GM18867 (cell line): Measurements from ENCODE around the gene ARHGAP10.

Experiments
- ATAC-seq: cut with Tn5 transposase; IDR thresholded peaks from one replicate; pipeline ENCODE4 v1.9.1; 2021; ENCODE audit warnings: mild to moderate bottlenecking, moderate library complexity; ENCODE audit not compliant: unreplicated experiment

Gene ARHGAP10

GRCh38 chr4:147944249-147944648 lies 212.4 kb downstream of the ARHGAP10 start:
- peak; percentile 44 for ATAC-seq

- ATAC-seq, result no peak
Observed at GRCh38 chr4:147944670-147945260, 212.9 kb downstream of the ARHGAP10 start.

- no peak for ATAC-seq
Observed at GRCh38 chr4:147948336-147948735, 216.4 kb downstream of the ARHGAP10 start.

- ATAC-seq, result no peak
Observed at GRCh38 chr4:147950261-147950660, 218.4 kb downstream of the ARHGAP10 start.

DNA sequence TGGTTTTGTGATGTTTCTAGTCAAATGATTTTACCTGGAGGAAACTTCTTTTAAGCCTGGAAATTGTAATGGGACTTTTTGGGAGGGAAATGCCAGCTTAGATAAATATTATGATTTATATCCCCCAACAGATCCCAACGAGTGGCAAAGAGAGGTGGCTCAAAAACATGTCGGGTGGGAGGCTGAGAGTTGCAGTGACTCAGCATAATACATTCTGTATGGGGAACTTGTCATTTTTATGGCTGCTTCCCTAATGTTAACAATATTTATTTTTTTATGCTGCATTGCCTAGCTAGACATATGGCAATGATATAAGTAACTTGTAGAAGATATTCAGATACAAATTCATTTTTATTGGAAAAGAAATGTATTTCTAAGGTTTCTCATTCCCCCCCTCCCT lies 219.0 kb downstream of the ARHGAP10 start:
- ATAC-seq, result no peak

- no peak for ATAC-seq
Observed at GRCh38 chr4:147954850-147955249, 223.0 kb downstream of the ARHGAP10 start.

DNA sequence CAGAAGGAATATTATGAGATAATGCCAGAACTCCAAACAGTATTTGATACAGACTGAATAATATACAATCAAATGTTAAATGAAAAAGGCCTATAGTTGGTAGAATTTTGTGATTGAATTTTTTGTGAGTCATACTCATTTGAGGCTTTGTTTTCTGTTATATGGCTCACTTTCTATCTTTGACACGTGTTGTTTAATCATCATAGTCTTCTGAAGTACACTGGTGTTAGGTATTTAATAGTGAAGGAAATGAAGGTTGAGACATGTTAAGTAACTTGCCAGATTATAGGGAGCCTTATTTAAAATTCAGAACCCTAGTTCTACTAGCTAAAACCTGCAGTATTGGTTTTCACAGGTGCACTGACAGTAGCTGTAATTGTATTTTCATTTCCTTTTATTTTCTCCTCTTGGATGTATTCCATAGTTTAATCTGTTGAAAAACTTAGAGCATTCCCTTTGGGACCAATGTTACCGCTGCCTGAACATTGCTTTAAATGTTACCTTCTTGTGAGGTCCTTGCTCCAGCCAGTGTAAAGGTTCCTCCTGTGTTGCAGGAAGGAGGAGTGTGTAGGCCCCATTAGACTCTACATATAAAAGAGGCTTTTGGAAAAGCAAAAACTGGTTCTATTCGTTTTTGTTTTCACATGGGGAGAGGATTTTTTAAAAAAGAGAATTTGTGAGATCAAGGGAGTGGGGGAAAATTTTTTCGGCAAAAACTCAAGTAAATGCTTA lies 224.1 kb downstream of the ARHGAP10 start:
- ATAC-seq, result no peak

DNA sequence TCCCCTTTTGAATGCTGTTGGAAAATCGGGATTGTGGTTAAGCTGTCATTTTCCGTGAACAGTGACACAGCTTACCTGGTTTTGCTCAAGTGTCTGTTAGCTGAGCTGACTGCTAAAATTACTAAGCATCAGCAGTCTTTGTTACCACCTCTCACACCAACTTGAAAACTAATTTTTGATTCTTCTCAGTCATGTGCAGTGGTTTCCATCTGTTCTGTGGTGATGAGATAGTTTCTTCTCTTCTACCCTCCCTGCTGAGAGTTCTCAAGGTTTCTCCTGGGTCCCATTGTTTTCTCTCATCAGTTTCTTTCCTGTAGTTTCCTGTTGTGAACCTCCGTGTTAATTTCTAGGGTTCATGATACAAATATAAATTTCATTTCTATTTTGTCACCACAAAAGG lies 225.6 kb downstream of the ARHGAP10 start:
- no peak for ATAC-seq

DNA sequence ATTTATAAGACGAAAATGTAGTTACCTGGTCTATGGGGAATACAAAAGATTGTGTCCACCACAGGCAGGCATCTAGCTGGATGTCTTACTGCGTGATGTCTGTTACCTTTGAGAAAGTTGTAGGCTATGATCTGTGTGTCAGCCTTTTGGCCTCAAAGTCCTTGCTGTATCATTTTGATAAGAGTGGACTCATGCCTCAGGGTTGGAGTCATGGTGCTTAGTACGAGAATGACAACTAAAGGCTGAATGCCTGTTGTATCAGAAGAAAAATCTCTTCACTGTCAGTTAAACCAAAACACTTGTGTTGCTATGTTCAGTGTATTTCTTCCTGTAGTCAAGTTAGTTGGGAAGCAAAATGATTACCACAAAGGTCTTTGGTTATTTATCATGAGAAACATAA lies 226.2 kb downstream of the ARHGAP10 start:
- ATAC-seq, result no peak

DNA sequence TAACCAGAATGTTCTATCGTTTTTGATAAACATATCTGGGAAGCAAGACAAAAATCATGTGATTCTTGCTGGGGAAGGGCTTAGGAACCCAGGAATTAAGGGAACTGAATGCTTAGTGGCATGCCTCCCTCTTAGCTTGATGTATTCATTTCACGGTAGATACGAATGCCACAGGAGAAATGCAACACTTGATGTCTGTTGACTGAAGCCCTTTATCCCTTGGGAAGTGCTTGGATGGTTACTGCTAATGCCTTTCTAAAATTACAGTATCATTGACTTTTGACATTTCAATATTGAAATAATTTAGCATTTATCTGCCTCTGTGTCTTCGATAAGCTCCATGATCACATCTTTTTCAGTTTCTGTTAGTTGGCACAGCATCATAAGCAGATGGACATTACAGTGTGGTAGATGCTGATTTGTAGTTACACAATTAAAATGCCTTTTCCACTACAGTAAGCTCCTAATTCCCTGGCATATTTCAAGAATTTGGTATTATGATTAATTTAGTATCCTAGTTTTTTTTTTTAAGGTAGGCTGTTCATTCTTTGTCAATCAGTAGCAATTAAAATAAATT lies 226.7 kb downstream of the ARHGAP10 start:
- ATAC-seq, result no peak

GRCh38 chr4:147960971-147961370 lies 229.1 kb downstream of the ARHGAP10 start:
- ATAC-seq, result no peak

- ATAC-seq, result no peak
Observed at GRCh38 chr4:147963839-147964238, 232.0 kb downstream of the ARHGAP10 start.

DNA sequence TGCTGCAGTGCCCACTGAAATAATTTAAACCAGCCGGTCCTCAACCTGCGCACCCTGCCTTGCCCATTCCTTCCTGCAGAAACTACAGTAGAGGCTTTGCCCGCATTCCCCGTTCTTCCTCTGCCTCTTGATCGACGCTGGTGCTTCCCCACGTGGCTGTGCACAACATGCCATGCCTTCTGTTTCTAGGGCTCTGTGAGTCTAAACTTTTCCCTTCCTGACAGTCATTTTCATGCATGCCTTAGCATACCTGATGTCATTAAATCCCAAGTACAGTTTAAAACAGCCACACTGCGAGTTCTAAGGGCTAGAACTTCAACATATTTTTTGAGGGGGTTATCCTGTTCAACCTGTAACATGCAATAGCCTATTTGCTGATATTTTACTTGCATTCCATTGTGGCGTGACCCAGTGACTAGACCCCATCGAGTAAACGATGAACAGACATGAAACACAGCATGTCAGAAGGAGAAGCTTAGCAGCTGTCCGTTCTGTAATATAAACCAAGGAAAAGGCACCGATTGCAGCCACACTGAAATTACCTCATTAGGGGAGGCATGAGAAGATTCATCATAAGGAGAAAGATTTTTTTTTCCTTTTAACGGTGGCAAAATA lies 232.5 kb downstream of the ARHGAP10 start:
- ATAC-seq, result no peak

GRCh38 chr4:147965056-147965455 lies 233.2 kb downstream of the ARHGAP10 start:
- no peak for ATAC-seq

DNA sequence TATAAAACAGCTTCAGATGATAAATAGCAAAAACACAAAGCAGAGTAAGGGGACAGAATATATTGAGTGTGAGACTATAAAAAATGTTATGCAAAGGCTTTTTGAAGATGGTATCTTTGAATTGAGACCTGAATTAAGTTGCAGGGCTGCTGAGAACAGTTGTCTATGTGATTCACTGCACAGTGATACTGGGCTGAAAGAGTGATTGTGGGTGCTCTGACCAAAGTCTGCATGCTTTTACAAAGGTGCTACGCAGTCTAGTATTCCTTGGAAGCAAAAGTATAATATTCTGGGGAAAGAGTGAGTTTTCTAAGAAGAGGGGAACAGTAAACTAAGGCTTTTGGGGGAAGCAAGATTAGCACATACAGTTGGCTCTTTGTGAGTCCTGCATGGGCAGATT lies 234.0 kb downstream of the ARHGAP10 start:
- no peak for ATAC-seq

GRCh38 chr4:147968641-147969040 lies 236.8 kb downstream of the ARHGAP10 start:
- no peak for ATAC-seq

DNA sequence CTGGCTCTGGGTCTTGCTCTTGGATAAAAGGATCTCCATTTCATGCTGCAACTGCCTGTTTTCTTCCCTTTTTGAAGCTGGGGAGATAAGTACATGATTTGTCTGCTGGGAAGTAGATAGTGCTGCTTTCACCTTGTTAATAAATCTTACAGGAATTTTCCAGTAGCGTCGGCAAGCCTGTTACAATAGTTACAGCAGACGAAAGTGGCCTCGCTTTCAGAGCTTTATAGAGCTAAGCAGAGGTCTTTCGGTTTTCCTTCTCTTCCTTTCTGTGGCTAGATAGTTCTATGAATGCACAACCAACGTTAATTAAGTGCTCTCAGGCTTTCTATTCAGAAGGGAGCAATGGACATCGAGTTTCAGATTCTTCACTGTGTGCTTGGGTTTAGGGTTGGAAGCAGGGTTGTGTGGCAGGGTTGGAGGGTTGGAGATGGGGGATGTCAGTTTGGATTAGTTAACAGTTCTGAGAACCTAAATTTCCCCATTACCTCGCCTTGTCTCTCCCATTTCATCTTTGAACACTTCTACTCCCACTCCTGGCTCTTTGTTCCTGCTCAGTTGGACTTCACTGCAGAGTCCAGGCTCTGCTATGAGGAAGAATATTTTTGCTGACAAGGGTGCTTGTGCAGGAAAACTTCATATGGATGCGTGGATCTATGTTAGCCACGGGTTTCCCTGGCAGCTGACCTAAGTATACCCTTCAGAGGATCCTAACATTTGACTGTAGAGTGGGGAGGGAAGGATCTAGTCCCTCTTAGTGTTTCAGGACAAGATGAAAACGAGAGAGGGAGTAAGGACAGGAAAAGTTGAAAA lies 237.9 kb downstream of the ARHGAP10 start:
- peak; percentile 86 for ATAC-seq

- no peak for ATAC-seq
Observed at GRCh38 chr4:147971116-147971515, 239.2 kb downstream of the ARHGAP10 start.

DNA sequence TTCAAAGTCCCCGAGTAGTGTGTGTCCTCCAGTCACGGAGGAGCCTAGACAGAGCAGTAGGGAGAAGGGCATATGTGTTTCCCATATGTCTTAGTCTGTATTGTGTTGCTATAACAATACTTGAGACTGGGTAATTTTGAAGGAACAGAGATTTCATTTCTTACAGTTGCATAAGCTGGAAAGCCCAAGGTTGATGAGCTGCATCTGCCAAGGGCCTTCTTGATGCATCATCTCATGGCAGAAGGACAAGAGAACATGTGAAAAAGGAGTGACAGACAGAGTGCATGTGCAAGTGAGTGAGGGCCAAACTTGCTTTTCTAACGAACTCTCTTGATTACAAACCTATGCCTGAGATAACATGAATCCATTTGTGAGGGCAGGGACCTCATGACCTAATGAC lies 243.4 kb downstream of the ARHGAP10 start:
- no peak for ATAC-seq

GRCh38 chr4:147975933-147976928 lies 244.3 kb downstream of the ARHGAP10 start:
- no peak for ATAC-seq
